ENCODE data around the gene PRDM8.

PRDM8 gene

DNA sequence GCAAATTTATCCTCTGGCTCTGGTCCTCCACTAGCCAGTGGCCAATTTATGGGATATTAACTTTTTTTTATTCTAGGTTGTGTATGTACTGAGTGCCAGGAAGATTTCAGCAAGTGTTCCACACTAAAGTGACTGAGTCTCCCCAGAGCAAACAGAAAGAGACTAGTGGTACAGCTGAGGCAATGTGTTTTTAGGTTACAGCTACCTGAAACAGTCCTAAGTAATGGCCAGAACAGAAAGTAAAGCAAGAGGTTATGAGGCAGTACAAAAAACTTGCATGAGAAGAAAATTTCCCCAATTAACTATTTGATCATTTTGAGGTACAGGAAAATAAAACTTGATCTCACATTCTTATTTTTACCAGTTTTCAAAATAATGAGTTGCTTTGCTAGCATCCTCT lies 31.2 kb downstream of the PRDM8 start (continued):
- TF ChIP-seq, protein P1, sequence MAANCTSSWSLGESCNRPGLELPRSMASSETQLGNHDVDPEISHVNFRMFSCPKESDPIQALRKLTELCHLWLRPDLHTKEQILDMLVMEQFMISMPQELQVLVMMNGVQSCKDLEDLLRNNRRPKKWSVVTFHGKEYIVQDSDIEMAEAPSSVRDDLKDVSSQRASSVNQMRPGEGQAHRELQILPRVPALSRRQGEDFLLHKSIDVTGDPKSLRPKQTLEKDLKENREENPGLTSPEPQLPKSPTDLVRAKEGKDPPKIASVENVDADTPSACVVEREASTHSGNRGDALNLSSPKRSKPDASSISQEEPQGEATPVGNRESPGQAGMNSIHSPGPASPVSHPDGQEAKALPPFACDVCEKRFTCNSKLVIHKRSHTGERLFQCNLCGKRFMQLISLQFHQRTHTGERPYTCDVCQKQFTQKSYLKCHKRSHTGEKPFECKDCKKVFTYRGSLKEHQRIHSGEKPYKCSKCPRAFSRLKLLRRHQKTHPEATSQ (tag by site-specific recombination; IDR thresholded peaks at IDR 0.05) = no peak
- TF ChIP-seq, protein P2, sequence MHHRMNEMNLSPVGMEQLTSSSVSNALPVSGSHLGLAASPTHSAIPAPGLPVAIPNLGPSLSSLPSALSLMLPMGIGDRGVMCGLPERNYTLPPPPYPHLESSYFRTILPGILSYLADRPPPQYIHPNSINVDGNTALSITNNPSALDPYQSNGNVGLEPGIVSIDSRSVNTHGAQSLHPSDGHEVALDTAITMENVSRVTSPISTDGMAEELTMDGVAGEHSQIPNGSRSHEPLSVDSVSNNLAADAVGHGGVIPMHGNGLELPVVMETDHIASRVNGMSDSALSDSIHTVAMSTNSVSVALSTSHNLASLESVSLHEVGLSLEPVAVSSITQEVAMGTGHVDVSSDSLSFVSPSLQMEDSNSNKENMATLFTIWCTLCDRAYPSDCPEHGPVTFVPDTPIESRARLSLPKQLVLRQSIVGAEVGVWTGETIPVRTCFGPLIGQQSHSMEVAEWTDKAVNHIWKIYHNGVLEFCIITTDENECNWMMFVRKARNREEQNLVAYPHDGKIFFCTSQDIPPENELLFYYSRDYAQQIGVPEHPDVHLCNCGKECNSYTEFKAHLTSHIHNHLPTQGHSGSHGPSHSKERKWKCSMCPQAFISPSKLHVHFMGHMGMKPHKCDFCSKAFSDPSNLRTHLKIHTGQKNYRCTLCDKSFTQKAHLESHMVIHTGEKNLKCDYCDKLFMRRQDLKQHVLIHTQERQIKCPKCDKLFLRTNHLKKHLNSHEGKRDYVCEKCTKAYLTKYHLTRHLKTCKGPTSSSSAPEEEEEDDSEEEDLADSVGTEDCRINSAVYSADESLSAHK (tag by site-specific recombination; IDR thresholded peaks at IDR 0.05) = no peak

DNA sequence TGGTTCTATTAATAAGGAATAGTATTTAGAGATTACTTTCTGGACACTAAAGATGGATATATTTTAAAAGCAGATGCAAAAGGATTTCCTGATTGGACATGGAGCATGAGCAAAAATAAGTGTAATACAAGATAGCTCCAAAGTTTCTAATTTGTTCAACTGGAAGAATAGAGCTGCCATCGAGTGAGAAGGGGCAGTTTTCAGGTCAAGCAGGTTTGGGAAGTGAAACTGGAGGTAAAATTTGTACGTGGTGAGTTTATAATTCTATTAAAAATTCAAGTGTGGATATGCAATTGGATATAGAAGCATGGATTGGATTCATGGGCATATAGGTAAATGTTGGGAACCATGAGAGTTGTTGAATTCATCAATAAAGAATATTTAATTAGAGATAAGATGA lies 31.8 kb downstream of the PRDM8 start:
- no peaks in the 10 kb centered on the region for H3K9me3 ChIP-seq (ENCODE audit: control insufficient read depth, insufficient read depth, low read depth, low read length)
- TF ChIP-seq ZNF311 (tag by site-specific recombination; IDR thresholded peaks at IDR 0.05; ENCODE audit: borderline replicate concordance) (no peak), ZNF366 (tag by site-specific recombination; conservative IDR thresholded peaks at IDR 0.05) (no peak), ZBTB1 (tag by site-specific recombination; IDR thresholded peaks at IDR 0.05) (no peak), ZNF544 (tag by site-specific recombination; IDR thresholded peaks at IDR 0.05) (no peak), ZNF792 (tag by site-specific recombination; IDR thresholded peaks at IDR 0.05) (no peak), ZNF37A (tag by site-specific recombination; IDR thresholded peaks at IDR 0.05) (no peak), ZFP3 (tag by site-specific recombination; IDR thresholded peaks at IDR 0.05; ENCODE audit: low read depth) (no peak), ZNF239 (tag by site-specific recombination; IDR thresholded peaks at IDR 0.05) (no peak), KLF7 (tag by site-specific recombination; IDR thresholded peaks at IDR 0.05; ENCODE audit: borderline replicate concordance) (no peak), ZSCAN30 (tag by site-specific recombination; IDR thresholded peaks at IDR 0.05) (no peak), KLF16 (tag by site-specific recombination; IDR thresholded peaks at IDR 0.05) (no peak), TRIM28 (IDR thresholded peaks at IDR 0.05; ENCODE audit: borderline replicate concordance, low read length) (no peak)
- TF ChIP-seq, protein P3, sequence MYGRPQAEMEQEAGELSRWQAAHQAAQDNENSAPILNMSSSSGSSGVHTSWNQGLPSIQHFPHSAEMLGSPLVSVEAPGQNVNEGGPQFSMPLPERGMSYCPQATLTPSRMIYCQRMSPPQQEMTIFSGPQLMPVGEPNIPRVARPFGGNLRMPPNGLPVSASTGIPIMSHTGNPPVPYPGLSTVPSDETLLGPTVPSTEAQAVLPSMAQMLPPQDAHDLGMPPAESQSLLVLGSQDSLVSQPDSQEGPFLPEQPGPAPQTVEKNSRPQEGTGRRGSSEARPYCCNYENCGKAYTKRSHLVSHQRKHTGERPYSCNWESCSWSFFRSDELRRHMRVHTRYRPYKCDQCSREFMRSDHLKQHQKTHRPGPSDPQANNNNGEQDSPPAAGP (tag by site-specific recombination; IDR thresholded peaks at IDR 0.05) = no peak
- TF ChIP-seq, protein P4, sequence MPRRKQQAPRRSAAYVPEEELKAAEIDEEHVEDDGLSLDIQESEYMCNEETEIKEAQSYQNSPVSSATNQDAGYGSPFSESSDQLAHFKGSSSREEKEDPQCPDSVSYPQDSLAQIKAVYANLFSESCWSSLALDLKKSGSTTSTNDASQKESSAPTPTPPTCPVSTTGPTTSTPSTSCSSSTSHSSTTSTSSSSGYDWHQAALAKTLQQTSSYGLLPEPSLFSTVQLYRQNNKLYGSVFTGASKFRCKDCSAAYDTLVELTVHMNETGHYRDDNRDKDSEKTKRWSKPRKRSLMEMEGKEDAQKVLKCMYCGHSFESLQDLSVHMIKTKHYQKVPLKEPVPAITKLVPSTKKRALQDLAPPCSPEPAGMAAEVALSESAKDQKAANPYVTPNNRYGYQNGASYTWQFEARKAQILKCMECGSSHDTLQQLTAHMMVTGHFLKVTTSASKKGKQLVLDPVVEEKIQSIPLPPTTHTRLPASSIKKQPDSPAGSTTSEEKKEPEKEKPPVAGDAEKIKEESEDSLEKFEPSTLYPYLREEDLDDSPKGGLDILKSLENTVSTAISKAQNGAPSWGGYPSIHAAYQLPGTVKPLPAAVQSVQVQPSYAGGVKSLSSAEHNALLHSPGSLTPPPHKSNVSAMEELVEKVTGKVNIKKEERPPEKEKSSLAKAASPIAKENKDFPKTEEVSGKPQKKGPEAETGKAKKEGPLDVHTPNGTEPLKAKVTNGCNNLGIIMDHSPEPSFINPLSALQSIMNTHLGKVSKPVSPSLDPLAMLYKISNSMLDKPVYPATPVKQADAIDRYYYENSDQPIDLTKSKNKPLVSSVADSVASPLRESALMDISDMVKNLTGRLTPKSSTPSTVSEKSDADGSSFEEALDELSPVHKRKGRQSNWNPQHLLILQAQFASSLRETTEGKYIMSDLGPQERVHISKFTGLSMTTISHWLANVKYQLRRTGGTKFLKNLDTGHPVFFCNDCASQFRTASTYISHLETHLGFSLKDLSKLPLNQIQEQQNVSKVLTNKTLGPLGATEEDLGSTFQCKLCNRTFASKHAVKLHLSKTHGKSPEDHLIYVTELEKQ (tag by site-specific recombination; IDR thresholded peaks at IDR 0.05; ENCODE audit: borderline replicate concordance) = no peak
- TF ChIP-seq, protein P5, sequence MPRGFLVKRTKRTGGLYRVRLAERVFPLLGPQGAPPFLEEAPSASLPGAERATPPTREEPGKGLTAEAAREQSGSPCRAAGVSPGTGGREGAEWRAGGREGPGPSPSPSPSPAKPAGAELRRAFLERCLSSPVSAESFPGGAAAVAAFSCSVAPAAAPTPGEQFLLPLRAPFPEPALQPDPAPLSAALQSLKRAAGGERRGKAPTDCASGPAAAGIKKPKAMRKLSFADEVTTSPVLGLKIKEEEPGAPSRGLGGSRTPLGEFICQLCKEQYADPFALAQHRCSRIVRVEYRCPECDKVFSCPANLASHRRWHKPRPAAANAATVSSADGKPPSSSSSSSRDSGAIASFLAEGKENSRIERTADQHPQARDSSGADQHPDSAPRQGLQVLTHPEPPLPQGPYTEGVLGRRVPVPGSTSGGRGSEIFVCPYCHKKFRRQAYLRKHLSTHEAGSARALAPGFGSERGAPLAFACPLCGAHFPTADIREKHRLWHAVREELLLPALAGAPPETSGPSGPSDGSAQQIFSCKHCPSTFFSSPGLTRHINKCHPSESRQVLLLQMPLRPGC (tag by site-specific recombination; IDR thresholded peaks at IDR 0.05) = no peak
- POLR2A ChIA-PET = no interaction called here
- no peak overlapping the region for H3K27ac ChIP-seq (ENCODE audit: extremely low read depth, low read depth, low read length)
- H3K4me3 ChIP-seq (ENCODE audit: low read depth, low read length) = no peak overlapping the region
- no peaks in the 10 kb centered on the region for H3K36me3 ChIP-seq (ENCODE audit: control insufficient read depth in 2 of 2, insufficient read depth in 1 of 2, low read length in 2 of 2)
- no peaks in the 10 kb centered on the region for H3K4me1 ChIP-seq (ENCODE audit: control insufficient read depth, insufficient read depth, low read length)
- CTCF ChIA-PET = no interaction called here
